NB4 (cell line): Measurements from ENCODE around the gene POLDIP2.

Experiments used
- CTCF ChIP-seq: IDR thresholded peaks from one replicate; pipeline ENCODE4 v1.5.1; 2012; ENCODE audit warnings: low read depth, low read length
- MYC ChIP-seq: IDR thresholded peaks from 2 replicates; pipeline ENCODE4 v1.6.1; 2011; ENCODE audit warnings: low read depth, low read length

- TF ChIP-seq CTCF (no peak), MYC (no peak)
These were observed 29.6 kb downstream of the POLDIP2 start for GRCh38 chr17:28327709-28328108.
